GM23338 (cell line): ENCODE data around the gene JAG2.

ENCODE experiments used
- CREB1 ChIP-seq: fragments of 250-450 bp; sonication (Bioruptor Pico); IDR thresholded peaks from 2 replicates; pipeline ENCODE4 v1.5.0; 2020; ENCODE audit warnings: low read depth, mild to moderate bottlenecking, moderate library complexity
- CTCF ChIP-seq, 2 experiments: fragments of 200-600 bp in 1 of 2; sonication (generic) in 1 of 2; conservative IDR thresholded peaks; 2 replicates each; pipeline versions ENCODE4 v1.5.1 to v1.6.1; 2016 to 2017; ENCODE audit warnings: antibody characterized with exemption in 2 of 2, low read depth in 2 of 2, mild to moderate bottlenecking in 2 of 2, moderate library complexity in 1 of 2
- ETS1 ChIP-seq: IDR thresholded peaks from 2 replicates; pipeline ENCODE4 v1.6.1; 2016; ENCODE audit warnings: antibody characterized with exemption
- EZH2phosphoT487 ChIP-seq: fragments of 200-600 bp; sonication (generic); IDR thresholded peaks from one replicate; pipeline ENCODE4 v1.8.1; 2018; ENCODE audit warnings: antibody characterized with exemption; ENCODE audit not compliant: unreplicated experiment
- JUNB ChIP-seq: IDR thresholded peaks from one replicate; pipeline ENCODE4 v1.6.1; 2016; ENCODE audit warnings: antibody characterized with exemption; ENCODE audit not compliant: unreplicated experiment
- POLR2AphosphoS5 ChIP-seq: IDR thresholded peaks from 2 replicates; pipeline ENCODE4 v1.6.1; 2016; ENCODE audit warnings: antibody characterized with exemption, low read depth
- ZNF114 ChIP-seq: fragments of 250-450 bp; sonication (Bioruptor Pico); IDR thresholded peaks from 2 replicates; pipeline ENCODE4 v1.5.0; 2020; ENCODE audit warnings: mild to moderate bottlenecking, moderate library complexity
- TF ChIP-seq, protein P1 (sequence below): IDR thresholded peaks from one replicate; pipeline ENCODE4 v1.6.1; 2018; ENCODE audit warnings: antibody characterized with exemption; ENCODE audit not compliant: unreplicated experiment

- TF ChIP-seq, protein P1, sequence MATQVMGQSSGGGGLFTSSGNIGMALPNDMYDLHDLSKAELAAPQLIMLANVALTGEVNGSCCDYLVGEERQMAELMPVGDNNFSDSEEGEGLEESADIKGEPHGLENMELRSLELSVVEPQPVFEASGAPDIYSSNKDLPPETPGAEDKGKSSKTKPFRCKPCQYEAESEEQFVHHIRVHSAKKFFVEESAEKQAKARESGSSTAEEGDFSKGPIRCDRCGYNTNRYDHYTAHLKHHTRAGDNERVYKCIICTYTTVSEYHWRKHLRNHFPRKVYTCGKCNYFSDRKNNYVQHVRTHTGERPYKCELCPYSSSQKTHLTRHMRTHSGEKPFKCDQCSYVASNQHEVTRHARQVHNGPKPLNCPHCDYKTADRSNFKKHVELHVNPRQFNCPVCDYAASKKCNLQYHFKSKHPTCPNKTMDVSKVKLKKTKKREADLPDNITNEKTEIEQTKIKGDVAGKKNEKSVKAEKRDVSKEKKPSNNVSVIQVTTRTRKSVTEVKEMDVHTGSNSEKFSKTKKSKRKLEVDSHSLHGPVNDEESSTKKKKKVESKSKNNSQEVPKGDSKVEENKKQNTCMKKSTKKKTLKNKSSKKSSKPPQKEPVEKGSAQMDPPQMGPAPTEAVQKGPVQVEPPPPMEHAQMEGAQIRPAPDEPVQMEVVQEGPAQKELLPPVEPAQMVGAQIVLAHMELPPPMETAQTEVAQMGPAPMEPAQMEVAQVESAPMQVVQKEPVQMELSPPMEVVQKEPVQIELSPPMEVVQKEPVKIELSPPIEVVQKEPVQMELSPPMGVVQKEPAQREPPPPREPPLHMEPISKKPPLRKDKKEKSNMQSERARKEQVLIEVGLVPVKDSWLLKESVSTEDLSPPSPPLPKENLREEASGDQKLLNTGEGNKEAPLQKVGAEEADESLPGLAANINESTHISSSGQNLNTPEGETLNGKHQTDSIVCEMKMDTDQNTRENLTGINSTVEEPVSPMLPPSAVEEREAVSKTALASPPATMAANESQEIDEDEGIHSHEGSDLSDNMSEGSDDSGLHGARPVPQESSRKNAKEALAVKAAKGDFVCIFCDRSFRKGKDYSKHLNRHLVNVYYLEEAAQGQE: no peak
- no peak for TF ChIP-seq CTCF (conservative IDR thresholded peaks at IDR 0.05; ENCODE audit: low read depth in 2 of 2)
- TF ChIP-seq ETS1: no peak
- no peak for TF ChIP-seq POLR2AphosphoS5
- TF ChIP-seq EZH2phosphoT487: no peak
- TF ChIP-seq JUNB: no peak
- TF ChIP-seq ZNF114 (CRISPR knock-in tag): no peak
- TF ChIP-seq CREB1 (CRISPR knock-in tag): no peak
Observed at GRCh38 chr14:105116451-105117256, 51.9 kb downstream of the JAG2 start.
